HG03039 (cell line): ENCODE results near the gene LGALS1.

Source experiments
- ATAC-seq: cut with Tn5 transposase; IDR thresholded peaks from one replicate; pipeline ENCODE4 v1.9.1; 2021; ENCODE audit warnings: mild to moderate bottlenecking, moderate library complexity; ENCODE audit not compliant: unreplicated experiment

Gene LGALS1

GRCh38 chr22:37661160-37661924 lies 14.1 kb upstream of the LGALS1 start:
- no peak for ATAC-seq

DNA sequence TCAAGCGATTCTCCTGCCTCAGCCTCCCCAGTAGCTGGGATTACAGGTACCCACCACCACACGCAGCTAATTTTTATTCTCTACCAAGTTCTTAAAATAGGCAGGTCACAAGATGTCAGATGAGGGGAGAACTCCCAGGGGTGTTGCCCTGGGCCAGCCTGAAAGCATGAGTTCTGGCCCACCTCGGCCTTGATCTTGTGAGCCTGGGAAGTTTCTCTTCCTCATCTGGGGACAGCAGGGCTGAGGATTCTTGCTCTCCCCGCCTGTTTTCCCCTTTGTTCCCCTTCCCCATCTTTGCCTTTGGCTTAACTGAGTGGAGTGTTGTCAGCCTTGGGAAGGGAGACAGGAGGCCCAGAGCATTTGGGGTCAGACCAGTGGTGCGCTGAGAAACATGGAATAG lies 13.4 kb upstream of the LGALS1 start:
- ATAC-seq, result no peak

- no peak for ATAC-seq
Measured at GRCh38 chr22:37663521-37664140, 11.8 kb upstream of the LGALS1 start.

DNA sequence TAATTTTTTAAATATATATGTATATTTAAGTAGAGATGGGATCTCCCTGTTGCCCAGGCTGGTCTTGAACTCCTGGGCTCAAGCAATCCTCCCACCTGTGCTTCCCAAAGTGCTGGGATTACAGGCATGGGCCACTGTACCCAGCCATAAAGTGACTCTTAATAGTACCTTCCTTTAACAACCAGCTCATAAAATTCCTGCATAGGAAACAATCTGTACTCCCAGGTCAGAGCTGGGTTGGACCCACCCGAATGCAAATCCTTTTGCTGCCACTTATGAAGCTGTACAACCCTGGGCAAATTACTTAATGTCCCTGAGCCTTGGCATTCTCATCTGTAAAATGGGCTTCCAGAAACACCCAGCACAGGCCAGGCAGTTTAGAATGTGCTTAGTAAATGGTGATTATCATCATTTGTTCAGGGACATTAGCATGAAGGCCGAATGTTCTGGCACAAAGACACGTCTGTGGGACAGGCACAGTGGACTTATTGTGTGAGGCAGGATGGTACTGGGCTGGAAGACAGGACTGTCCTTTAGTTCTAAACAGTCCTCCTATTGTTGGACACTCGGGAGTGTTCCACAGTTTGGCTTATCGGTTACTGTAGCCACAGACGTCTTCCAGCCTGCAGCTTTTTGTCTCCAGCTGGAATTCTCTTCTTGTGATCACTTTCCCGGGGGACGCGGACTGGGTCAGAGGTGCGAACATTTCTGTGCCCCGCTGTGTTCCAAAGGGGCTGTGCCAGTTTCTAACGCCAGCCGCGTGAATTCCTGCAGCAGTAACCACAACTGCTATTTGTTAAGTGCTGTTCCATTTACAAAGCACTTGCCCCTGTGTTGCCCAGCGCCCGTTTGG lies 11.0 kb upstream of the LGALS1 start:
- ATAC-seq, result no peak

DNA sequence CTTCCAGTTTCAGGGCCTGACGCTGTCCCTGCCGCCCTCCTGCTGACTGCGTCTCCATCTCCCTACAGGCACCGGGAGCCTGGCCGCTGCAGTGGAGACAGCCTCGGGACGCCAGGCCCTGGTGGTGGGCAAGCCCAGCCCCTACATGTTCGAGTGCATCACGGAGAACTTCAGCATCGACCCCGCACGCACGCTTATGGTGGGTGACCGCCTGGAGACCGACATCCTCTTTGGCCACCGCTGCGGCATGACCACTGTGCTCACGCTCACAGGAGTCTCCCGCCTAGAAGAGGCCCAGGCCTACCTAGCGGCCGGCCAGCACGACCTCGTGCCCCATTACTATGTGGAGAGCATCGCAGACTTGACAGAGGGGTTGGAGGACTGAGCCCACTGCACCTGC lies 9.9 kb upstream of the LGALS1 start:
- ATAC-seq, result no peak

DNA sequence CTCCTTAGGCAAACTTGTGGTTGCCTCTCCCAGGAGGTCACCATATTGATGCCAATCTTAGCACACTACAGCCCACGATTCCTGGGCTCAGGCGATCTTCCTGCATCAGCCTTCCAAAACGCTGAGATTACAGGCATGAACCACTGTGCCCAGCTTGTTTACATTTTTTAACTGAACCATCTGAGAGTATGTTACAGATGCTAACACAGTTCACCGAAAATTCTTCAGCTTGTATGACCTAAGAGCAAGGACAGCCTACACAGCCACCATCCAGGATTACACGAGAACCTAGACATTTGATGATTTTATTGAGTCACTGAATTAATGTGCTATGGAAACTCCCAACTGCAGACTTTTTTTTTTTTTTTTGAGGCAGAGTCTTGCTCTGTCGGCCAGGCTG lies 5.8 kb upstream of the LGALS1 start:
- ATAC-seq, result no peak

- ATAC-seq, result no peak
Measured at GRCh38 chr22:37672206-37672919, 3.1 kb upstream of the LGALS1 start.

DNA sequence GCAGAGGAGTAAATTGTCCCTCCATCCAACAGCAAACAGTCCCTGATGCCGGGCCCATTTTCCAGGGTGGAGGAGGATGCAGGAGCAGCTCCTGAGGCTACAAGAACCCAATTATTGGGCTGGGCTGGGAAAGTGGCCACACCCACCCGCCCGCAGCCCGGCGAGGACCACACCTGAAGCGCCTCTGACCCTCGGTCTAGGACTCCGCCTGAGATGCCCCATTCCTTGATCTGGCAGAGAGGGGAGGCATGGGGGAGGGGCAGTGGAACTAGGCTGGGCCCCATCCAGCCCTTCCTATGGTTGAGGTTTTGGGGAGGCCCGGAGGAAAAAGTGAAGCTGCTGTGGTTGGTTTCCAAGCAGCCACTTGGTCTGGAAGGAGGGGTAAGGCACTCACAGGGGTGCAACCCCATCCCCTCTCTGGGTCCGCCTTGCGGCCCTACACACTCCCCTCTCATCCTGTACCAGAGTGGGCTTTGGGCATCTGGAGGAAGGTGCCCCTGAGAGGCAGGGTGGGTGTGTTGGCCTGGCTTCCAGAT lies 2.4 kb upstream of the LGALS1 start:
- ATAC-seq, result no peak

GRCh38 chr22:37674248-37674647 lies 1.2 kb upstream of the LGALS1 start:
- no peak for ATAC-seq

DNA sequence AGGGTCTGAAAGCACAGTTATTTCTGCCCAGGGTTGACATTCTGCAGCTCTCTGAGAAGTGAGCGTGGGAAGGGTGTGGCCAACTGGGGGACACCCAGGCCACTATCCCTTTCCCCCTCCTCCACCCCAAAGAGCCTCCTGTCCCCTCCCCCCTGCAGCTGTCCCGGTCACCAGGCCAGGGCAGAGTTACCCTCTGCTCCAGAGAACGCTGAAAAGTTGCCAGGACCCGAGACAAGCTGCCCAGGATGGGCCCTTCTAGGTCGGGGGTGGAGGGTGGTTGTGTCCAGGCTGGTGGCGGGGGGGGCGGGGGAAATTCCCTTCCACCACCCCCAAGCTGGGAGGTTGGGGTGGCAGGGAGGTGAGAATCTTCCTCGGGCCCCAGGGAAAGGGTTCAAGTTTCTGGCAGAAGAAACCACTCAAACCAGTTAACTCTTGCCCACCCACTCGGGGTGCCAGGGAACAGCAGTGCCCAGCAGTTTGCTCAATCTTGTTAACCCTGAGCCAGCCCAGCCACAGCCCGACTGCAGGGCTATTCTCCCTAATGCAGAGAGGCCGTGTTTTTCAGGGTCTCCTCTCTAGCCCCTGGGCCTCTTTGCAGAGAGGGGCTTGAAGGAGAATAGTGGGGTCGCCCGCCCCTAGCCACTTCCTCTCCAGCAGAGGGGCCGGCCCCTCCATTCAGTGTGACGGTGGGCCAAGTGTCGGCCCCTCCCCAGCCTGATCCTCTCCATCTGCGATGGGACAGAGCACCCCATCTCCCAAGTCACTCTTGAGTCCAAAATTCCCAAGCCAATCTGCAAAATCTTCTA lies 697 bp downstream of the LGALS1 start:
- peak; percentile 5 for ATAC-seq

DNA sequence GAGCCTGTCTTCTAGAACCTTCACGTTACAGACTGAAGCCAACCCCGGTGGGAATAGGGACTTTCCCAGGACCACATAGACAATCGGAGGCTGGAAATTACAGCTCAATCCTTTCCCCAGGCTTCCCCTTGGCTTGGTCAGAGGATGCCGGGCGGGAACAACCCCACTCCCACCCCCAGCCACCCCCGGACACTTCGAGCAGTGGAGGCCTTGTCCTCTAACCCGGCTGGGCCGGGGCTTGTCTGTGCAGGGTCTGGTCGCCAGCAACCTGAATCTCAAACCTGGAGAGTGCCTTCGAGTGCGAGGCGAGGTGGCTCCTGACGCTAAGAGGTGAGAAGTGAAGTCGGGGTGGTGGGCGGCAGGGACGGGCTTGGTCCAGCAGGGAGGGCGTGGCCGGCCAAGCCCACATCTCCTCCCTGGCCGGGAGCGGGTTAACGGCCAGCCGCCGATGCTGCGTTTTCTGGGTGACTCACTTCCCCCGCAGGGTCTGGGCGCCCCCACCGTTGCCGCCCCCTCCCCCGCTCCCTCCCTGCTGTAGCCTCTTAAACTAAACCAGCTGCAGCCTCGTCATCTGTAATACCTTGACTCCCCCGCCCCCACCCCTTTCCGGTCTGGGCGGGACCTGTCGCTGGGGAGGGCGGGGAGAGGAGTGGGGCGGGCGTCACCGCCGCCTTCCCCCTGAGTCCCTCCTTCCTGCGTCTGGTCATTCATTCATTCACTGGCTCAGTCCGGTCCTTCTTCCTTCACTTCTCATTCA lies 1.5 kb downstream of the LGALS1 start:
- peak; percentile 43 for ATAC-seq

GRCh38 chr22:37677493-37677974 lies 2.1 kb downstream of the LGALS1 start:
- no peak for ATAC-seq

DNA sequence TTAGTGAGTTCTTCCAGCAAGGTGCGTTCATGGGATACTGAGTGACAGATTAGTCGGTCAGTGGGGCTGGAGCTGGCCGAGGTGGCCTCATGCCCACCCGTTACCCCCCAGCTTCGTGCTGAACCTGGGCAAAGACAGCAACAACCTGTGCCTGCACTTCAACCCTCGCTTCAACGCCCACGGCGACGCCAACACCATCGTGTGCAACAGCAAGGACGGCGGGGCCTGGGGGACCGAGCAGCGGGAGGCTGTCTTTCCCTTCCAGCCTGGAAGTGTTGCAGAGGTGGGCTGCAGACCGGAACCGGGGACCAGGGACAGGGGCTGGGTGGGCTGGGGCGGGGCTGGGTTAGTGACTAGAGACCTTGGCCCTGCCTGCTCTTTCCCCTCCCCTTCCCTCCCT lies 2.9 kb downstream of the LGALS1 start:
- no peak for ATAC-seq

- no peak for ATAC-seq
Measured at GRCh38 chr22:37679670-37680069, 4.2 kb downstream of the LGALS1 start.

DNA sequence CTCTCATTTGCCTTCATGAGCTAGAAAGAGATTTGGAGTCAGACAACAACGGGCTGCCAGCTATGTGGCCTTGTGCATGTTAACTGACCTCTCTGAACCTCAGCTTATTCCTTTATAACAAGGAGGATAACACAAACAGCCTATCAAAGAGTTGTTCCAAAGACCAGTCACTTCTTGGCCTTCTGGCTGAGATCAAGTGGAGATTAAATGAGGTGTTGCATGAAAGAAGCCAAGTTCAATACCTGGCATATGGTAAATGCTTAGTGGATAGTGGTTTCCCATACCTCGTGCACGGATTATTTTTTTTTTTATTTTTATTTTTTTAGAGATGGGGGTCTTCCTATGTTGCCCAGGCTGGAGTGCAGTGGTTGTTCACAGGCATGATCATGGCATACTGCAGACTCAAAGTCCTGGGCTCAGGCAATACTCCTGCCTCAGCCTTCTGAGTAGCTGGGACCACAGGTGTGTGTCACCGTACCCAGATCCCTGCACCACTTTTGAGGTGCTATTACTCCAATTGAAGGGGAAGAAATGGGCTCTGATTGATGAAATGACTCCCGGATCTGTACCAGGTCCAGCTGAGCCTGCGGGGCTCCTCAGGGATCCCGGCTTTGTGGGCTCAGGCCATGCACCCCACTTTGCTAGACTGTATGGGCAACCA lies 4.9 kb downstream of the LGALS1 start:
- ATAC-seq, result no peak

GRCh38 chr22:37681001-37681424 lies 5.6 kb downstream of the LGALS1 start:
- no peak for ATAC-seq

GRCh38 chr22:37681556-37682049 lies 6.2 kb downstream of the LGALS1 start:
- ATAC-seq, result no peak

- ATAC-seq, result no peak
Measured at GRCh38 chr22:37684803-37685615, 9.6 kb downstream of the LGALS1 start.
